Measurements from ENCODE around the gene PRDM16.

DNA sequence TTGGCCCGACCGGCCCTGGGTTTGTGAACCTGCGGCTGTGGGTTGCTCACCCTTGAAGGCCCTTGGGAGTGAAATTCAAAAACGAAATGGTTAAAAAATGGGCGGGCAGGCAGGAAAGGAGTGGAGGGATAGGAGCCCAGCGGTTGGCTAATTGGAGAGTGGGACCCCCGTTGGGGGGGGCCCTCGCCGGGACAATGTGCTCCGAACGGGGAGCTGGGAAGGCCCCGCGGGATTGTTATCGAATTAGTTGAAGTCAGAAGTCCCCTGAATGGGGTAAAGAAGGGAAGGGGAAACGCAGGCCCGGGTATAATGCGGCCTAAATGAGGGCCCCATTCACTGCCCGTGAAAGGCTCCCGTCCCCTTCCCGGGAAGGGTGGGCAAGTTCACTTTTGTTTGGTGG is 135.7 kb downstream of the PRDM16 start:
- TF ChIP-seq, protein P1, sequence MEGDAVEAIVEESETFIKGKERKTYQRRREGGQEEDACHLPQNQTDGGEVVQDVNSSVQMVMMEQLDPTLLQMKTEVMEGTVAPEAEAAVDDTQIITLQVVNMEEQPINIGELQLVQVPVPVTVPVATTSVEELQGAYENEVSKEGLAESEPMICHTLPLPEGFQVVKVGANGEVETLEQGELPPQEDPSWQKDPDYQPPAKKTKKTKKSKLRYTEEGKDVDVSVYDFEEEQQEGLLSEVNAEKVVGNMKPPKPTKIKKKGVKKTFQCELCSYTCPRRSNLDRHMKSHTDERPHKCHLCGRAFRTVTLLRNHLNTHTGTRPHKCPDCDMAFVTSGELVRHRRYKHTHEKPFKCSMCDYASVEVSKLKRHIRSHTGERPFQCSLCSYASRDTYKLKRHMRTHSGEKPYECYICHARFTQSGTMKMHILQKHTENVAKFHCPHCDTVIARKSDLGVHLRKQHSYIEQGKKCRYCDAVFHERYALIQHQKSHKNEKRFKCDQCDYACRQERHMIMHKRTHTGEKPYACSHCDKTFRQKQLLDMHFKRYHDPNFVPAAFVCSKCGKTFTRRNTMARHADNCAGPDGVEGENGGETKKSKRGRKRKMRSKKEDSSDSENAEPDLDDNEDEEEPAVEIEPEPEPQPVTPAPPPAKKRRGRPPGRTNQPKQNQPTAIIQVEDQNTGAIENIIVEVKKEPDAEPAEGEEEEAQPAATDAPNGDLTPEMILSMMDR (IDR thresholded peaks at IDR 0.05; ENCODE audit: insufficient read depth, low read depth, low read length): no peak
- TF ChIP-seq EZH2 (IDR thresholded peaks at IDR 0.05; ENCODE audit: insufficient read depth, low read length): no peak

Measured in astrocyte (in vitro differentiated cells and primary cell).